HG03558 (cell line): ENCODE measurements around the gene KLF1.

Source experiments
- ATAC-seq: cut with Tn5 transposase; IDR thresholded peaks from one replicate; pipeline ENCODE4 v1.9.1; 2021; ENCODE audit warnings: moderate number of reproducible peaks; ENCODE audit not compliant: unreplicated experiment; ENCODE audit errors: extremely low read depth

KLF1 gene

GRCh38 chr19:12840091-12841079 lies 46.6 kb downstream of the KLF1 start:
- no peak for ATAC-seq

GRCh38 chr19:12838886-12839756 lies 47.9 kb downstream of the KLF1 start:
- ATAC-seq = no peak

- no peak for ATAC-seq
Observed at GRCh38 chr19:12838182-12838885, 48.7 kb downstream of the KLF1 start, which contains the start of gene MAST1. Gene MAST1 (plus strand): TSS chr19:12838515. CDS start chr19:12838573, 58 bp downstream.

GRCh38 chr19:12837225-12837624 lies 49.8 kb downstream of the KLF1 start:
- ATAC-seq = no peak

- no peak for ATAC-seq
Observed at GRCh38 chr19:12836529-12836863, 50.5 kb downstream of the KLF1 start.

- no peak for ATAC-seq
Observed at GRCh38 chr19:12834976-12835757, 51.8 kb downstream of the KLF1 start.

GRCh38 chr19:12834566-12834943 lies 52.4 kb downstream of the KLF1 start, which contains the start of gene RTBDN:
Gene RTBDN (minus strand): TSS chr19:12834579. CDS start chr19:12829979, 4,600 bp downstream.
- no peak for ATAC-seq
